ENCODE measurements around the gene AGPAT2.

AGPAT2 gene

GRCh38 chr9:136687721-136688223 lies 515 bp upstream of the AGPAT2 start:
- Histone ChIP-seq H3K9me3 (ENCODE audit: control insufficient read depth, insufficient read depth, low read length) (no peaks in the 10 kb centered on the region), H3K27ac (ENCODE audit: low read depth, low read length) (no peak overlapping the region), H3F3A (ENCODE audit: control insufficient read depth, insufficient read depth) (0 out of 2 replicates have a peak, but pooled peaks cover 5% of the 10 kb centered on the region), H3K4me3 (ENCODE audit: low read length) (peak overlapping the region; percentile 60), H3K36me3 (ENCODE audit: control insufficient read depth, low read length) (no peaks in the 10 kb centered on the region), H3K79me2 (ENCODE audit: control insufficient read depth, low read length) (peaks cover 22% of the 10 kb centered on the region), H4K20me1 (ENCODE audit: control insufficient read depth, insufficient read depth, low read depth, low read length) (peaks cover 9% of the 10 kb centered on the region; the same call in 1 of the 2 replicates), H3K27me3 (ENCODE audit: control insufficient read depth, low read length) (peaks cover 23% of the 10 kb centered on the region), H3K4me1 (ENCODE audit: control insufficient read depth, low read length) (peaks cover 23% of the 10 kb centered on the region), H3K9me2 (replicated peaks; ENCODE audit: control insufficient read depth, low read length) (no peaks in the 10 kb centered on the region), H3K4me2 (ENCODE audit: low read length) (peak overlapping the region; percentile 71)
- TF ChIP-seq CTCF (IDR thresholded peaks at IDR 0.05; ENCODE audit: low read depth, low read length, poor library complexity, severe bottlenecking): no peak
- no peak for TF ChIP-seq EZH2phosphoT487 (IDR thresholded peaks at IDR 0.05; ENCODE audit: borderline replicate concordance, low read length)

GRCh38 chr9:136686534-136686793 lies 793 bp downstream of the AGPAT2 start:
- Histone ChIP-seq H3K27ac (ENCODE audit: low read depth, low read length) (peak overlapping the region; percentile 69), H3K9me2 (replicated peaks; ENCODE audit: control insufficient read depth, low read length) (no peaks in the 10 kb centered on the region), H3K27me3 (ENCODE audit: control insufficient read depth, low read length) (peaks cover 23% of the 10 kb centered on the region), H3K9me3 (ENCODE audit: control insufficient read depth, insufficient read depth, low read length) (no peaks in the 10 kb centered on the region), H3K36me3 (ENCODE audit: control insufficient read depth, low read length) (no peaks in the 10 kb centered on the region), H3K4me3 (ENCODE audit: low read length) (peak overlapping the region; percentile 94), H4K20me1 (ENCODE audit: control insufficient read depth, insufficient read depth, low read depth, low read length) (peaks cover 9% of the 10 kb centered on the region; the same call in 1 of the 2 replicates), H3K79me2 (ENCODE audit: control insufficient read depth, low read length) (peaks cover 22% of the 10 kb centered on the region), H3K4me1 (ENCODE audit: control insufficient read depth, low read length) (peaks cover 23% of the 10 kb centered on the region), H3K4me2 (ENCODE audit: low read length) (peak overlapping the region; percentile 87), H3F3A (ENCODE audit: control insufficient read depth, insufficient read depth) (0 out of 2 replicates have a peak, but pooled peaks cover 5% of the 10 kb centered on the region)
- TF ChIP-seq EZH2phosphoT487 (IDR thresholded peaks at IDR 0.05; ENCODE audit: borderline replicate concordance, low read length) (no peak), CTCF (IDR thresholded peaks at IDR 0.05; ENCODE audit: low read depth, low read length, poor library complexity, severe bottlenecking) (no peak)

- Histone ChIP-seq H3K9me3 (ENCODE audit: control insufficient read depth, insufficient read depth, low read length) (no peaks in the 10 kb centered on the region), H3K4me1 (ENCODE audit: control insufficient read depth, low read length) (peaks cover 23% of the 10 kb centered on the region), H3K9me2 (replicated peaks; ENCODE audit: control insufficient read depth, low read length) (no peaks in the 10 kb centered on the region), H3F3A (ENCODE audit: control insufficient read depth, insufficient read depth) (0 out of 2 replicates have a peak, but pooled peaks cover 5% of the 10 kb centered on the region), H4K20me1 (ENCODE audit: control insufficient read depth, insufficient read depth, low read depth, low read length) (peaks cover 9% of the 10 kb centered on the region; the same call in 1 of the 2 replicates), H3K27me3 (ENCODE audit: control insufficient read depth, low read length) (peaks cover 23% of the 10 kb centered on the region), H3K36me3 (ENCODE audit: control insufficient read depth, low read length) (no peaks in the 10 kb centered on the region), H3K79me2 (ENCODE audit: control insufficient read depth, low read length) (peaks cover 22% of the 10 kb centered on the region), H3K4me2 (ENCODE audit: low read length) (peak overlapping the region; percentile 87), H3K27ac (ENCODE audit: low read depth, low read length) (0 out of 2 replicates have a peak overlapping the region, but pooled peaks have one; percentile 69), H3K4me3 (ENCODE audit: low read length) (peak overlapping the region; percentile 94)
- no peak for TF ChIP-seq CTCF (IDR thresholded peaks at IDR 0.05; ENCODE audit: low read depth, low read length, poor library complexity, severe bottlenecking)
Observed at GRCh38 chr9:136685790-136686533, 1.3 kb downstream of the AGPAT2 start.
